NOMO-1 treated with dmso at 0.1 percent for 144 hours (cell line): ENCODE results near the gene LAMC1.
A peak's percentile ranks its signal among the peaks of the same experiment; 100 is the strongest.

Experiments
- DNase-seq: peaks from one replicate; lab custom pipeline; 2025; ENCODE audit not compliant: unreplicated experiment; lab: John Stamatoyannopoulos, UW

LAMC1 gene

GRCh38 chr1:183019860-183020259 lies 3.4 kb upstream of the LAMC1 start:
- DNase-seq, result no peak

GRCh38 chr1:183021405-183022201 lies 1.6 kb upstream of the LAMC1 start:
- DNase-seq, result no peak

- DNase-seq, result no peak
Measured at GRCh38 chr1:183022202-183023145, 746 bp upstream of the LAMC1 start.

GRCh38 chr1:183023601-183024316 lies 539 bp downstream of the LAMC1 start:
- no peak for DNase-seq

GRCh38 chr1:183024317-183025009 lies 1.2 kb downstream of the LAMC1 start:
- DNase-seq, result no peak

- DNase-seq, result no peak
Measured at GRCh38 chr1:183025010-183025337, 1.8 kb downstream of the LAMC1 start.

GRCh38 chr1:183025782-183026774 lies 2.9 kb downstream of the LAMC1 start:
- no peak for DNase-seq

GRCh38 chr1:183027031-183027430 lies 3.8 kb downstream of the LAMC1 start:
- DNase-seq, result no peak

- DNase-seq, result no peak
Measured at GRCh38 chr1:183027791-183028190, 4.6 kb downstream of the LAMC1 start.

GRCh38 chr1:183029591-183030000 lies 6.4 kb downstream of the LAMC1 start:
- no peak for DNase-seq

- peak; percentile 26 for DNase-seq
Measured at GRCh38 chr1:183030053-183030452, 6.8 kb downstream of the LAMC1 start.

GRCh38 chr1:183032122-183032921 lies 9.1 kb downstream of the LAMC1 start:
- DNase-seq, result no peak

GRCh38 chr1:183033205-183033604 lies 10.0 kb downstream of the LAMC1 start:
- DNase-seq, result no peak

- no peak for DNase-seq
Measured at GRCh38 chr1:183034682-183035081, 11.5 kb downstream of the LAMC1 start.

GRCh38 chr1:183038333-183038866 lies 15.2 kb downstream of the LAMC1 start:
- no peak for DNase-seq

GRCh38 chr1:183038913-183039312 lies 15.7 kb downstream of the LAMC1 start:
- DNase-seq, result no peak

GRCh38 chr1:183039330-183039729 lies 16.1 kb downstream of the LAMC1 start:
- no peak for DNase-seq

GRCh38 chr1:183039985-183040447 lies 16.8 kb downstream of the LAMC1 start:
- DNase-seq, result peak; percentile 36
